Uterus (tissue), 4 donors: ENCODE data around the gene EVI5. TPM values are rescaled to one million over a fixed set of nuclear protein-coding genes. Genes with fewer than 3 reads are reported as not detected.
"Not testable (repeated sequence)": the region's sequence is repeated elsewhere in the genome, so short reads cannot be mapped to it uniquely, and the experiment has no call there.

ENCODE experiments used
- DNase-seq, 2 donors: peaks; one replicate each; pipeline ENCODE4 v3.0.0-alpha.2; 2019 to 2020
- H3K27ac ChIP-seq, 2 donors: fragments of 200-600 bp; sonication (generic); 1 replicate in 1 of 2; 2 replicates in 1 of 2; pipeline ENCODE4 v1.5.1; 2016 to 2018
- H3K27me3 ChIP-seq, 2 donors: fragments of 200-600 bp; sonication (generic); one replicate each; pipeline ENCODE4 v1.5.1; 2018 to 2019; ENCODE audit warnings: control low read depth in 1 of 2
- H3K36me3 ChIP-seq, 2 donors: fragments of 200-600 bp; sonication (generic); one replicate each; pipeline ENCODE4 v1.5.1; 2019; ENCODE audit warnings: control low read depth in 1 of 2
- H3K4me1 ChIP-seq, 2 donors: fragments of 200-600 bp; sonication (generic); one replicate each; pipeline ENCODE4 v1.5.1; 2018 to 2019; ENCODE audit warnings: control low read depth in 1 of 2
- H3K4me3 ChIP-seq, 2 donors: fragments of 200-600 bp; sonication (generic); 1 replicate in 1 of 2; 2 replicates in 1 of 2; pipeline ENCODE4 v1.5.1; 2018 to 2019; ENCODE audit warnings: mild to moderate bottlenecking in 1 of 2
- H3K9me3 ChIP-seq, 2 donors: fragments of 200-600 bp; sonication (generic); one replicate each; pipeline ENCODE4 v1.5.1; 2019; ENCODE audit warnings: control low read depth in 1 of 2
- POLR2A ChIP-seq, 2 donors: fragments of 450-650 bp; IDR thresholded peaks; one replicate each; pipeline ENCODE4 v1.6.1; 2016; ENCODE audit warnings: antibody characterized with exemption in 2 of 2, mild to moderate bottlenecking in 1 of 2, moderate library complexity in 1 of 2
- intact Hi-C: fragments of 100-400 bp; cut with DNase I; formaldehyde crosslinking; loops from one replicate; pipeline ENCODE4 v1.15.1; 2023; ENCODE audit warnings: low total_unique reads
- total RNA-seq, 4 donors: library from RNA; depleted of rRNA in 3 of 4; stranded (reverse); fragments of >200 nt in 3 of 4; gene quantifications; one replicate each; pipeline versions ENCODE4 v1.1.0 to v1.2.4, GENCODE V29; 2014 to 2023
- TF ChIP-seq, protein P1 (sequence below), 4 experiments: fragments of 200-600 bp in 2 of 4; fragments of 450-650 bp in 2 of 4; sonication (generic) in 2 of 4; IDR thresholded peaks; one replicate each; pipeline ENCODE4 v1.5.1; 2016 to 2019; ENCODE audit warnings: antibody characterized with exemption in 4 of 4, mild to moderate bottlenecking in 2 of 4, moderate library complexity in 1 of 4
- donor health status: DM: yes; HTN: yes; CAD: no.

Gene EVI5
- total RNA-seq, 4 donors from 2014 or later = 53.0 to 112 (median 58.4) TPM

DNA sequence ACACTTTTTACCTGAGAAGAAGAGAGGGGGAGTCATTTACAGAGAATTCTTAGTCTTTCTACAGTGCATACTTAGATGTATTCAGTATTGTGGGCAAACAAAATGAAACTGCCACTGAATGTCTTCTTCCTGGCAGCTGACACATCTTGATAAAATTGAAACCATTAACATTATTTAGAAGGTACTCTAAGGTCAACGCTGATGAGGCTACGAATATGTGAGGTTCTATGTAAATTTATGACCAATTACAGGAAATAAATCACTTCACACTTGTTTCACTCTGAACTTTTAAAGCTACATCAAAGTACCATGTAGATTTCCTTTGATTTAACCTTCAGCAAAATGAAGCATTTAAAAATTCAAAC, 246.9 kb downstream of the EVI5 start:
- Histone ChIP-seq H3K36me3 (no peaks in the 10 kb centered on the region), H3K27me3 (no peaks in the 10 kb centered on the region), H3K4me3 (no peak overlapping the region), H3K9me3 (no peaks in the 10 kb centered on the region), H3K4me1 (no peaks in the 10 kb centered on the region), H3K27ac (no peak overlapping the region)
- intact Hi-C loops = no loop called here
- DNase-seq = no peak
- TF ChIP-seq POLR2A (IDR thresholded peaks at IDR 0.05) = no peak
- TF ChIP-seq, protein P1, sequence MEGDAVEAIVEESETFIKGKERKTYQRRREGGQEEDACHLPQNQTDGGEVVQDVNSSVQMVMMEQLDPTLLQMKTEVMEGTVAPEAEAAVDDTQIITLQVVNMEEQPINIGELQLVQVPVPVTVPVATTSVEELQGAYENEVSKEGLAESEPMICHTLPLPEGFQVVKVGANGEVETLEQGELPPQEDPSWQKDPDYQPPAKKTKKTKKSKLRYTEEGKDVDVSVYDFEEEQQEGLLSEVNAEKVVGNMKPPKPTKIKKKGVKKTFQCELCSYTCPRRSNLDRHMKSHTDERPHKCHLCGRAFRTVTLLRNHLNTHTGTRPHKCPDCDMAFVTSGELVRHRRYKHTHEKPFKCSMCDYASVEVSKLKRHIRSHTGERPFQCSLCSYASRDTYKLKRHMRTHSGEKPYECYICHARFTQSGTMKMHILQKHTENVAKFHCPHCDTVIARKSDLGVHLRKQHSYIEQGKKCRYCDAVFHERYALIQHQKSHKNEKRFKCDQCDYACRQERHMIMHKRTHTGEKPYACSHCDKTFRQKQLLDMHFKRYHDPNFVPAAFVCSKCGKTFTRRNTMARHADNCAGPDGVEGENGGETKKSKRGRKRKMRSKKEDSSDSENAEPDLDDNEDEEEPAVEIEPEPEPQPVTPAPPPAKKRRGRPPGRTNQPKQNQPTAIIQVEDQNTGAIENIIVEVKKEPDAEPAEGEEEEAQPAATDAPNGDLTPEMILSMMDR (IDR thresholded peaks at IDR 0.05) = no peak

DNA sequence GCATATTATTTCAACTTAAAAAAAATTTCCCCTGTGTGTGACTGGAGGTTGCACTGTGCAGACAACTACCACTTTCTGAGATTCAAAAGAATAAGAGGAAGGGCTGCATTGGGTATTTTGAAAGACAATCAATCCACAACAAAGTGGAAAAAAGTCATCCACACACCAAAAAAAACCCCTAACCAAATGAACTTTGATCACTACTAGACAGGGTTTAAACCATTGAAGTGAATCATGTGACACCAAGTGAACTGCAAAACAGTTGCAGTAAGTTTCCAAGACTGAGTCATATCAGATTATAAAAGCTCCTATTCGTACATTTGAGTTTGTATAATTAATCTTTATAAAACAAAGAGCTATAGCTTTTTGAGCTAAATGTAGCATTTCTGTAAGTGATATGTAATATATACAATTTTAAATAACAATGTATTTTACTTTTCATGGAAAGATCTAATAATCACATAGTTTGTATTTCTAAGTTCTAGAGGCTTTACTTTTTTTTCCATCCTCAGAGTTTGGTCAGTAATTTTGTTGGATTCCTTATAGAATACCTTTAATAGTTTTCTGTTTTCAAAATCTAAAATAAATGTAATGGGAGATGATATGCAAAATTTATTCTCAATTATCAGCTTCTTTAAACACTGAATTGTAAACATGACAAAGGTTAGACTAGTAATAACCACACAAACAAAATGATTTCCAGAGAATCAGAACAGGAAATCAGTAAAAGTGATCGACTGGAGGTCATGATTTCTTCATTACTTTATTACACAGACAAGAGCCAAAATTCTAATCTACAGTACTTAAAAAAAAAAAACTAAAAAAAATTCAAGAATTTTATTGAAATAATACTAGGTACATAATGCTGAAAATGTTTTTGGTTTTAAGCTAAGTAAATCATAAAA, 247.7 kb downstream of the EVI5 start:
- H3K27me3 ChIP-seq = no peaks in the 10 kb centered on the region
- intact Hi-C loops = no loop called here

DNA sequence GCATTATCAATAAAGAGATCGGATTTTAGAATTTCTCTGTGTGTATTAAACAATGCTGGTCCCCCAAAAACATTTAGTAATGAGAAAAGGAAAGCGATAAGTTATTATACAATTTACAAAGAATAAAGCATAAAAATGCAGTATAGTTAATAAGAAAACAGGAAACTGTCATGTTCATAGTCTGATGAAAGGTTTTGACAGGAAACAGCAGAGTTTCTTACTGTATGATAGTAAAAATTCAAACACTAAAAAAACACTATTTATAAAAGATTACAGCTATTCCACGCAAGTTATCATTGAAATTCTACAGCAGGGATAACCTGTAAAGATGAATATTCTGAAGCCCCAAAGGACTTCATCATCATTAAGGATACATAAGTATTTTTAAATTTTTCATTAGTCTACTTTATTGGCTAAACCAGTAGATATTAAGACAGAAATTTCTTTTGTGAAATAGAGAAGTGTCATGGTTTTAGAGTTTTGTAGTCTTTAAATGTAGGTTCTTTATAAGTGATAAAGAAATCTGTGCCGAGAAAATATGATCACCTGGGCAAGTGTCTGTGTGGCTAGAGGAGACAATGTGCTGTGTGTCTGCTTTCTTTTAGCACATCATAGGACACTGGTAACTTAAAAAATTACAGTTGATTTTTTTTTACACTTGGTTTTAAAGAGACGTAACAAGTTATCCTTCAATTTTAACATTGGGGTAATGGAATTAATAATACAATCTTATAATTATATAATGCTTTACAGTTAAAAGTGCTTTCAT, 248.5 kb downstream of the EVI5 start:
- intact Hi-C loops = no loop called here
- Histone ChIP-seq H3K27ac (no peak overlapping the region), H3K9me3 (no peaks in the 10 kb centered on the region), H3K36me3 (no peaks in the 10 kb centered on the region), H3K4me3 (no peak overlapping the region), H3K4me1 (no peaks in the 10 kb centered on the region), H3K27me3 (no peaks in the 10 kb centered on the region)
- TF ChIP-seq POLR2A (IDR thresholded peaks at IDR 0.05) = no peak
- TF ChIP-seq, protein P1 (IDR thresholded peaks at IDR 0.05) = no peak
- DNase-seq = no peak

More for the DNA sequence above, 247.7 kb downstream of the EVI5 start:
- no peak overlapping the region for H3K27ac ChIP-seq
- no peak for DNase-seq
- H3K4me1 ChIP-seq = no peaks in the 10 kb centered on the region
- no peaks in the 10 kb centered on the region for H3K36me3 ChIP-seq
- TF ChIP-seq, protein P1 (IDR thresholded peaks at IDR 0.05) = no peak
- TF ChIP-seq POLR2A (IDR thresholded peaks at IDR 0.05) = no peak
- no peaks in the 10 kb centered on the region for H3K9me3 ChIP-seq
- H3K4me3 ChIP-seq = no peak overlapping the region

DNA sequence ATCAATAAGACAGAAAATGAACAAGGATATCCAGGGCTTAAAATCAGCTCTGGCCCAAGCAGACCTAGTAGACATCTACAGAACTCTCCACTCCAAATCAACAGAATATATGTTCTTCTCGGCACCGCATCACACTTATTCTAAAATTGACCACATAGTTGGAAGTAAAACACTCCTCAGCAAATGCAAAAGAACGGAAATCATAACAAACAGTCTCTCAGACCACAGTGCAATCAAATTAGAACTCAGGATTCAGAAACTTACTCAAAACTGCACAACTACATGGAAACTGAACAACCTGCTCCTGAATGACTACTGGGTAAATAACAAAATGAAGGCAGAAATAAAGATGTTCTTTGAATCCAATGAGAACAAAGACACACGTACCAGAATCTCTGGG, 252.5 kb downstream of the EVI5 start:
- H3K27me3 ChIP-seq, intact Hi-C loops, H3K9me3 ChIP-seq, H3K36me3 ChIP-seq, H3K4me1 ChIP-seq, H3K27ac ChIP-seq, H3K4me3 ChIP-seq, DNase-seq: not testable (repeated sequence)

DNA sequence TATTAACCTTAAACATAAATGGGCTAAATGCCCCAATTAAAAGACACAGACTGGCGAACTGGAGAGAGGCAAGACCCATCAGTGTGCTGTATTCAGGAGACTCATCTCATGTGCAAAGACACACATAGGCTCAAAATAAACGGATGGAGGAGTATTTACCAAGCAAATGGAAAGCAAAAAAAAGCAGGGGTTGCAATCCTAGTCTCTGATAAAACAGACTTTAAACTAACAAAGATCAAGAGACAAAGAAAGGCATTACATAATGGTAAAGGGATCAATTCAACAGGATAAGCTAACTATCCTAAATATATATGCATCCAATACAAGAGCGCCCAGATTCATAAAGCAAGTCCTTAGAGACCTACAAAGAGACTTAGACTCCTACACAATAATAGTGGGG, 253.0 kb downstream of the EVI5 start:
- intact Hi-C loops = not testable (repeated sequence)

DNA sequence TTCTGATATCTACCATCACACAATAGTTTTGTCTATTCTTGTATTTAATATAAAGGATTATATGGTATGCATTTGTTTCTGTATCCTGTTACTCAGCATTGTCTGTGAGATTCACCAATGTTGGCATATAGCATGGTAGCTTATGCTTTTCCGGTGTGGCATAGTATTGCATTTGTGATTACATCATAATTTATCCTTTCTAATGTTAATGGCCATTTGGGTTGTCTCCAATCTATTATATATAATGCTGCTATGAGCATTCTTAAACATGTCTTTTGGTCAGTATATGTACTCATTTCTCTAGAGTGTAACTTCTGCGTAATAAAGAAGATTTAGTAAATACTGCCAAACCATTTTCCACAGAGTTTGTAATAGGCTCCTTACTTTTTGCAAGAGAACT, 257.2 kb downstream of the EVI5 start:
- Histone ChIP-seq H3K36me3 (no peaks in the 10 kb centered on the region), H3K4me1 (no peaks in the 10 kb centered on the region), H3K27me3 (no peaks in the 10 kb centered on the region), H3K9me3 (no peaks in the 10 kb centered on the region), H3K4me3 (no peak overlapping the region), H3K27ac (no peak overlapping the region)
- intact Hi-C loops = no loop called here
- TF ChIP-seq, protein P1 (IDR thresholded peaks at IDR 0.05) = no peak
- TF ChIP-seq POLR2A (IDR thresholded peaks at IDR 0.05) = no peak
- DNase-seq = no peak

More for the DNA sequence above, 253.0 kb downstream of the EVI5 start:
- DNase-seq, H3K27ac ChIP-seq, H3K4me3 ChIP-seq, H3K27me3 ChIP-seq, H3K9me3 ChIP-seq, H3K36me3 ChIP-seq, H3K4me1 ChIP-seq: not testable (repeated sequence)

DNA sequence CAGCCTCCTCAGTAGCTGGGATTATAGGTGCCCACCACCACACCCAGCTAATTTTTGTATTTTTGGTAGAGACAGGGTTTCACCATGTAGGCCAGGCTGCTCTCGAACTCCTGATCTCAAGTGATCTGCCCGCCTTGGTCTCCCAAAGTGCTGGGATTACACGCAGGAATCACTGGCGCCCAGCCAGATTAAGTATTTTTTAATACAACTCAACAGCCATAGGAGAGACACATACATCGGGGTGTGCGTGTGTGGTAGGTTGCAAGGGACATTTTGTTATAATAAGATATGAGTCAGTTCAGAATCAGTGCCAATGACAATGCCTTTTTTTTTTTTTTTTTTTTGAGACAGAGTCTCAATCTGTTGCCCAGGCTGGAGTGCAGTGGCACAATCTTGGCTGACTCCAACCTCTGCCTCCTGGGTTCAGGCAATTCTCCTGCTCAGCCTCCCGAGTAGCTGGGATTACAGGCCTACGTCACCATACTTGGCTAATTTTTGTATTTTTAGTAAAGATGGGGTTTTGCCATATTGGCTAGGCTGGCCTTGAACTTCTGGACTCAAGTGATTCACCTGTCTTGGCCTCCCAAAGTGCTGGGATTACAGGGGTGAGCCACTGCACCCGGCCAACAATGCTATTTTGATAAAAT, 259.8 kb downstream of the EVI5 start:
- H3K4me1 ChIP-seq, H3K4me3 ChIP-seq, DNase-seq, H3K36me3 ChIP-seq, H3K27me3 ChIP-seq, intact Hi-C loops, H3K9me3 ChIP-seq, H3K27ac ChIP-seq: not testable (repeated sequence)
